Upper lobe of left lung (tissue), 4 donors: ENCODE measurements around the gene AMOTL1.

ENCODE experiments used
- POLR2A ChIP-seq, 4 donors: fragments of 450-650 bp; IDR thresholded peaks; one replicate each; pipeline ENCODE4 v1.5.1; 2016 to 2017; ENCODE audit warnings: antibody characterized with exemption in 4 of 4, mild to moderate bottlenecking in 2 of 4
- POLR2AphosphoS5 ChIP-seq, 2 donors: sonication (generic); formaldehyde crosslinking; IDR thresholded peaks; one replicate each; pipeline ENCODE4 v1.5.1; 2017; ENCODE audit warnings: antibody characterized with exemption in 2 of 2
- TF ChIP-seq, protein P1 (sequence below), 6 experiments: fragments of 450-650 bp in 4 of 6; fragments of 200-600 bp in 2 of 6; sonication (generic) in 2 of 6; IDR thresholded peaks; one replicate each; pipeline ENCODE4 v1.5.1; 2016 to 2019; ENCODE audit warnings: antibody characterized with exemption in 6 of 6

- TF ChIP-seq, protein P1, sequence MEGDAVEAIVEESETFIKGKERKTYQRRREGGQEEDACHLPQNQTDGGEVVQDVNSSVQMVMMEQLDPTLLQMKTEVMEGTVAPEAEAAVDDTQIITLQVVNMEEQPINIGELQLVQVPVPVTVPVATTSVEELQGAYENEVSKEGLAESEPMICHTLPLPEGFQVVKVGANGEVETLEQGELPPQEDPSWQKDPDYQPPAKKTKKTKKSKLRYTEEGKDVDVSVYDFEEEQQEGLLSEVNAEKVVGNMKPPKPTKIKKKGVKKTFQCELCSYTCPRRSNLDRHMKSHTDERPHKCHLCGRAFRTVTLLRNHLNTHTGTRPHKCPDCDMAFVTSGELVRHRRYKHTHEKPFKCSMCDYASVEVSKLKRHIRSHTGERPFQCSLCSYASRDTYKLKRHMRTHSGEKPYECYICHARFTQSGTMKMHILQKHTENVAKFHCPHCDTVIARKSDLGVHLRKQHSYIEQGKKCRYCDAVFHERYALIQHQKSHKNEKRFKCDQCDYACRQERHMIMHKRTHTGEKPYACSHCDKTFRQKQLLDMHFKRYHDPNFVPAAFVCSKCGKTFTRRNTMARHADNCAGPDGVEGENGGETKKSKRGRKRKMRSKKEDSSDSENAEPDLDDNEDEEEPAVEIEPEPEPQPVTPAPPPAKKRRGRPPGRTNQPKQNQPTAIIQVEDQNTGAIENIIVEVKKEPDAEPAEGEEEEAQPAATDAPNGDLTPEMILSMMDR (IDR thresholded peaks at IDR 0.05): no peak
- TF ChIP-seq POLR2AphosphoS5 (IDR thresholded peaks at IDR 0.05): no peak
- no peak for TF ChIP-seq POLR2A (IDR thresholded peaks at IDR 0.05)
Observed at GRCh38 chr11:94754335-94754734, 13.8 kb upstream of the AMOTL1 start.
